Muscle layer of duodenum (tissue), 2 donors: ENCODE measurements around the gene PRKAR2A.
"Not testable (repeated sequence)": the region's sequence is repeated elsewhere in the genome, so short reads cannot be mapped to it uniquely, and the experiment has no call there.

Experiments used
- H3K27ac ChIP-seq: one replicate; pipeline ENCODE4 v1.7.0; 2013; ENCODE audit warnings: mild to moderate bottlenecking, low read length
- H3K27me3 ChIP-seq: one replicate; pipeline ENCODE4 v1.7.0; 2013; ENCODE audit warnings: low read depth, mild to moderate bottlenecking, control low read depth, low read length
- H3K36me3 ChIP-seq, 2 donors: one replicate each; pipeline ENCODE4 v1.7.0; 2013; ENCODE audit warnings: low read length in 2 of 2, control low read depth in 1 of 2, mild to moderate bottlenecking in 1 of 2; ENCODE audit not compliant: insufficient read depth in 2 of 2, control insufficient read depth in 1 of 2
- H3K4me1 ChIP-seq, 2 donors: one replicate each; pipeline ENCODE4 v1.7.0; 2013; ENCODE audit warnings: low read length in 2 of 2, mild to moderate bottlenecking in 2 of 2, control low read depth in 1 of 2, moderate library complexity in 1 of 2; ENCODE audit not compliant: insufficient read depth in 2 of 2, control insufficient read depth in 1 of 2
- H3K4me3 ChIP-seq, 2 donors: one replicate each; pipeline ENCODE4 v1.7.0; 2013; ENCODE audit warnings: low read length in 2 of 2, low read depth in 1 of 2, mild to moderate bottlenecking in 1 of 2
- H3K9me3 ChIP-seq, 2 donors: one replicate each; pipeline ENCODE4 v1.7.0; 2013; ENCODE audit warnings: low read length in 2 of 2, control low read depth in 1 of 2, mild to moderate bottlenecking in 1 of 2; ENCODE audit not compliant: control insufficient read depth in 1 of 2
- donor health status: healthy.

PRKAR2A gene

DNA sequence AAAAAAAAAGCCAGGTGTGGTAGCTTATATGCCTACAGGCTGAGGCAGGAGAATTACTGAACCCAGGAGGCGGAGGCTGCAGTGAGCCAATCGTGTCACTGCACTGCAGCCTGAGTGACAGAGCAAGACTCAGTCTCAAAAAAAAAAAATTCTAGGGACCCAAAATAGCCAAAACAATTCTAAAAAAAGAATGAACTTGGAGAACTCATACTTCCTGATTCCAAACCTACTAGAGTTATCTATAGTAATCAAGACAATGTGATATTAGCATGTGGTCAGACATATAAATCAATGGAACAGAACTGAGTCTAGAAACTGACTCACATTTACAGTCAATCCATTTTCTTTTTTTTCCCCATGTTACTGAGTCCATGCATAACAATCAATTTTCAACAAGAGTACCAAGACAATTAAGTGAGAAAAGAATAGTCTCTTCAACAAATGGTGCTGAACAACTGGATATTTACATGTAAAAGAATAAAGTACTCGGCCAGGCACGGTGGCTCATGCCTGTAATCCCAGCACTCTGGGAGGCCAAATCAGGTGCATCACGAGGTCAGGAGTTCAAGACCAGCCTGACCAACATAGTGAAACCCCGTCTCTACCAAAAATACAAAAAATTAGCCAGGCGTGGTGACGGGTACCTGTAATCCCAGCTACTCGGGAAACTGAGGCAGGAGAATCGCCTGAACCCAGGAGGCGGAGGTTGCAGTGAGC, 11.9 kb downstream of the PRKAR2A start:
- H3K9me3 ChIP-seq = no peaks in the 10 kb centered on the region
- no peak overlapping the region for H3K27ac ChIP-seq
- no peaks in the 10 kb centered on the region for H3K4me1 ChIP-seq
- H3K4me3 ChIP-seq = no peak overlapping the region
- no peaks in the 10 kb centered on the region for H3K27me3 ChIP-seq
- no peaks in the 10 kb centered on the region for H3K36me3 ChIP-seq

DNA sequence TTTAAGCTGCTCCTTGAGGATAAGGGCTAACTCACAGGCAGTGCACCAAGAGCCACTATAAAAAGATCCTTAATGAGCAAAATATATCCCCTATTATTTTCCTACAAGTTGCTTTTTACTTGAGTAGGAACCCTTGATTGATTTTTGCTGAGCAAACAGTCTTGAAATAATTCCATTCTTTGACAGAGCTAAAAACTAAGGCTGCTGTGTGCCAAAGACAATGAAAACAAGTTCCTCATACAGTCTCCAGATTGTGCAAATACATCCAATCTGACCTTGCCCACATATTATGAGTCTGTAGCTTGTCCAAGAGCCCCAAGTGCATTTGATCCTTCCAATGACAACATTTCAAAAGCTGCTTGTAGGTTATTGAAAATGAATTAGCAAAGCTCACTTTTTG, 15.0 kb downstream of the PRKAR2A start:
- H3K4me3 ChIP-seq = no peak overlapping the region
- no peaks in the 10 kb centered on the region for H3K27me3 ChIP-seq
- H3K36me3 ChIP-seq = no peaks in the 10 kb centered on the region
- H3K27ac ChIP-seq = no peak overlapping the region
- H3K9me3 ChIP-seq = no peaks in the 10 kb centered on the region
- H3K4me1 ChIP-seq = no peaks in the 10 kb centered on the region

DNA sequence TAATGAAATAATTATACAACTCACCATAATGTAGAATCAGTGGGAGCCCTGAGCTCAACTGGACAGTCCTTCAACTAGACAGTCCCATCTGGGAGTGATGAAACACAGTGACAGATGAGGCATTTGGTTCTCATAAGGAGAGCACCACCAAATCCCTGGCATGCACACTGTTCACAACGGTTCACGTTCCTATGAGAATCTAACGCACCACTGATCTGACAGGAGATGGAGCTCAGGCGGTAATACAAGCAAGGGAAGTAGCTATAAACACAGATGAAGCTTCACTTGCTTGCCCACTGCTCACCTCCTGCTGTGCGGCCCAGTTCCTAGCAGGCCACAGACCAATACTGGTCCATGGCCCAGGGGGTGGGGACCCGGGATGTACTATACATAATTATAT, 17.0 kb downstream of the PRKAR2A start:
- Histone ChIP-seq H3K36me3 (no peaks in the 10 kb centered on the region), H3K27ac (no peak overlapping the region), H3K27me3 (no peaks in the 10 kb centered on the region), H3K4me1 (no peaks in the 10 kb centered on the region), H3K4me3 (no peak overlapping the region), H3K9me3 (no peaks in the 10 kb centered on the region)

DNA sequence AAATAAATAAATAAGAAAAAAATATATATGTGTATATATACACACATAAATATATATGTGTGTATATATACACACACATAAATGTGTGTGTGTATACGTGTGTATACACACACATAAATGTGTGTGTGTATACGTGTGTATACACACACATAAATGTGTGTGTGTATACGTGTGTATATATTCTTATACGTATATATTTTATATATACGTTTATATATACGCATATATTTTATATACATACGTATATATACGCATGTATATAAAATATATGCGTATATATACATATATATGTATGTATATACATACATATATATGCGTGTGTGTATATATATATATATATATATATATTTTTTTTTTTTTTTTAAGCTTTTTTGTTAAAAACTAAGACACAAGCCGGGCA, 18.1 kb downstream of the PRKAR2A start:
- H3K9me3 ChIP-seq, H3K4me1 ChIP-seq, H3K27ac ChIP-seq, H3K36me3 ChIP-seq, H3K27me3 ChIP-seq, H3K4me3 ChIP-seq: not testable (repeated sequence)

DNA sequence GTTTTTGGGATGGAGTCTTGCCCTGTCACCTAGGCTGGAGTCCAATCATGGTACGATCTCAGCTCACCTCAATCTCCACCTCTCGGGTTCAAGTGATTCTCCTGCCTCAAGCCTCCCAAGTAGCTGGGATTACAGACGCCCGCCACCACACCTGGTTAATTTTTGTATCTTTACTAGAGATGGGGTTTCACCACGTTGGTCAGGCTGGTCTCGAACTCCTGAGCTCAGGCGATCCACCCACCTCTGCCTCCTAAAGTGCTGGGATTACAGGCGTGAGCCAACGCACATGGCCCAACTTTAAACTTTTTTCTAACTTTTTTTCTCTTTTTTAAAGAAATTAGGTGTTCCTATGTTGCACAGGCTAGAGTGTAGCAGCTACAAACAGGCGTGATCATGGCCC, 19.8 kb downstream of the PRKAR2A start:
- not testable (repeated sequence) for H3K36me3 ChIP-seq, H3K4me1 ChIP-seq, H3K27ac ChIP-seq, H3K27me3 ChIP-seq, H3K9me3 ChIP-seq, H3K4me3 ChIP-seq

DNA sequence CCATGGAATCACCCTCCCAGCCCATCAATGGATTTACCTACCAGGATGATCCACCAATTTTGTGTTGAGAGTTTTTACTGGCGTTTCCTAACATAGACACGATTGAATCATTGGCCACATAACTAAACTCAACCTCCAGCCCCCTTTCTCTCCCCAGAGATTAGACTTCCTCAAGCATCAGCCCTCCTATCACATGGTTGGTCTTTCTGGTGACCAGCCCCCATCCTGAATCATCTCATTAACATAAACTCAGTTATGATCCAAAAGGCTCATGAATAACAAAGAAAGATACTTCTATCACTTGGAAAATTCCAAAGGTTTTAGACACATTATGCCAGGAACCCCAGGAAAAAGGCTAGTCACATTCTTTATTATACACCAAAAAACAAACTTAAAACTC, 21.2 kb downstream of the PRKAR2A start:
- Histone ChIP-seq H3K27ac (no peak overlapping the region), H3K36me3 (no peaks in the 10 kb centered on the region), H3K9me3 (no peaks in the 10 kb centered on the region), H3K27me3 (no peaks in the 10 kb centered on the region), H3K4me3 (no peak overlapping the region), H3K4me1 (no peaks in the 10 kb centered on the region)

DNA sequence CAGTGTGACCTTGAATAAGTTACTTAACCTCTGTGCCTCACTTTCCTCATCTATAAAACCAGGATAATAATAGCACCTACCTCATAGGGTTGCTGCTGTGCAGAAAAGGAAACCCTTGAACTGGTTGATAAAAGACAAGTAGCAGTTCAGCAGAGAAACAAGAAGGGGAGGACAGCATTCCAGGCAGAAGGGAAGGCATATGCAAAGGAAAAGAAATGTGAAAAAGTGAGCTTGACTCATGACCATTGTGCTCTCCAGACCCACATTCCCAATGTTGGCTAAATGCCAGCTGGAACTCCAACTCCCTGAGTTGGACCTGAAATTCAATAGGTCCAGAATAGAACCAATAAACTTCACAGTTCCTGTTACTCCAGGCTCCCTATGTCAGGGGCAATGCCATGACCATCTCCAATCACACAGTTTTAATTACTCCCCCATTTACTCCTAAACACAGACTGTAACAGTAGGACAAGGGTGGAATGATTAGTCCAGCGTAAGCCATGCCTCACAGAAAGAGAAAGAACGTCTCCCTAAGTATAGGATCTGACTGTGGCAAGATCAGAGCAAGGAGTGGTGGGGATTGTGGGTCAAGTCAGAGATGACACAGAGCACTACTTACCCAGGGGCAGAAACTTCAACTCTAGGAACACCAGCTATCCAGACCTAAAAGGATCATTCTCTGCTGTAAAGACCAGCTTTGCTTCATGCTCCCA, 26.9 kb downstream of the PRKAR2A start:
- Histone ChIP-seq H3K36me3 (no peaks in the 10 kb centered on the region), H3K27ac (no peak overlapping the region)

DNA sequence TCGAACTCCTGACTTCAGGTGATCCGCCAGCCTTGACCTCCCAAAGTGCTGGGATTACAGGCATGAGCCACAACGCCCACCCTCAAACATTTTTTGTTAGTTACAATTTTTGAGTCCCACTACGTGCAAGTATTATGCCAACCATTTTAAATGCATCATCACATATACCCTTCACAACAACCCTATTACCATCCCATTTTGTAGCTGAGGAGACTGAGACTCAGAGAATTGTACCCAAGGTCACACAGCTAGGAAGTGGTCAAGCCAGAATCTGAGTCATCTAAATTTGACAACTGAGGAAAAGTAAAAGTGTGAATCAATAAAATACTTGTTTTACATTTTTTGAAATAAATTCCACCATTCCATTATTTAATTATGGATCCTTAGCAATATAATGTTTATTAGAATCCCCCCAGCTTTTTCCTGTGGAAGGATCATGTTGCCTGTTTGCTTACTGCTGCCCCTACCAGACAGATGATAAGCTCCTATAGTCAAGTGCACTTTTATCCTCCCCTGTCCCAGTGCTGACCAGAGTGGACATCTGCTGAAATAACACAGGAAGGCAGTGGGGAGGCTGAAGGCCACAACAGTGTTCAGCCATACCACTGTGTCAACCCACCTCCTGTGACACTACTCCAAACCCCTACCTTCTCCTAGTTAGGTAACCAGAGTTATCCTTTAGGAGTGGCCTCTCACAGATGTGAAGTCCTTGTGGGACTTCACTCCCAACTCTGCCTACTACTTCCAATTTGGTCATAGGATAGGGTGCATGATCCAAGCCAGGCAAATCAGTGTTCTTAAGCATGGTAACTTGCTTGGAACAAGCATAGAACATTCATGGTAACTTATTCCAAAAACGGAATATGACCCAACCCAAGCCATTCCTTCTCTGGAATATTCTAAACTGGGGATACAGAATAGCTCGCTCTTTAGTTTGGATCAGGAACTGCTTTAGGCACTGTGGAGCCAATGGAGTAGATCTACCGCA, 28.1 kb downstream of the PRKAR2A start:
- H3K4me1 ChIP-seq = peaks cover 0 to 11% of the 10 kb centered on the region in 2 donors
- no peaks in the 10 kb centered on the region for H3K36me3 ChIP-seq
- H3K27ac ChIP-seq = no peak overlapping the region
- H3K9me3 ChIP-seq = no peaks in the 10 kb centered on the region
- H3K27me3 ChIP-seq = no peaks in the 10 kb centered on the region
- no peak overlapping the region for H3K4me3 ChIP-seq

More for the DNA sequence above, 26.9 kb downstream of the PRKAR2A start:
- Histone ChIP-seq H3K27me3 (no peaks in the 10 kb centered on the region), H3K9me3 (no peaks in the 10 kb centered on the region), H3K4me1 (peaks cover 0 to 11% of the 10 kb centered on the region in 2 donors), H3K4me3 (no peak overlapping the region)

DNA sequence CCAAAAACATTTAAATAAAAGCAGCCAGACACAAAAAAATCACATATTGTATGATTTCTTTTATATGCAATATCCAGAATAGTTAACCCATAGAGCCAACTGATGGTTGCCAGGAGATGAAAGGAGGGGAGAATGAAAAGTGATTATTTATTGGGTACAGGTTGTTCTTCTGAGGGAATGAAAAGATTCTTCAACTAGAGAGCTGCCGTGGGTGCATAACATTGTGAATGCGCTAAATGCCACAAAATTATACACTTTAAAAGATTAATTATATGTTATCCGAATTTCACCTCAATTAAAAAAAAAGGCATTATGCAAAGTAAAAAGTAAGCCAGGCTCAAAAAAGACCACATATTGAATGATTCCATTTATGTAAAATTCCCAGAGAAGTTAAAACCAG, 36.1 kb downstream of the PRKAR2A start:
- Histone ChIP-seq H3K27ac (no peak overlapping the region), H3K36me3 (no peaks in the 10 kb centered on the region), H3K4me3 (no peak overlapping the region), H3K27me3 (no peaks in the 10 kb centered on the region), H3K4me1 (peaks cover 0 to 4% of the 10 kb centered on the region in 2 donors), H3K9me3 (no peaks in the 10 kb centered on the region)

DNA sequence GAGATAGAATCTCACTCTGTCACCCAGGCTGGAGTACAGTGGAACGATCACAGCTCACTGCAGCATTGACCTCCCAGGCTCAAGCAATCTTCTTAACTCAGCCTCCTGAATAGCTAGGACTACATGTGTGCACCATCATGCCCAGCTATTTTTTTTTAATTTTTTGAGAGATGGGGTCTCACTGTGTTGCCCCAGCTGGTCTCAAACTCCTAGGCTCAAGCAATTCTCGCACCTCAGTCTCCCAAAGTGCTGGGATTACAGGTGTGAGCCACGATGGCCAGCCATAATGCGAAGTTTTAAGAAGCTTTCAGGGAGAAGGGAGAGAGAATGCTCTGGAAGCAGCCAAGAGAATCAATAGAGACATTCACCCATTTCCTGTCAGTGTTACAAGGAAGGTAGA, 42.7 kb downstream of the PRKAR2A start:
- H3K27me3 ChIP-seq = no peaks in the 10 kb centered on the region
- H3K27ac ChIP-seq = no peak overlapping the region
- H3K36me3 ChIP-seq = no peaks in the 10 kb centered on the region
- no peak overlapping the region for H3K4me3 ChIP-seq
- H3K9me3 ChIP-seq = no peaks in the 10 kb centered on the region
- no peaks in the 10 kb centered on the region for H3K4me1 ChIP-seq

DNA sequence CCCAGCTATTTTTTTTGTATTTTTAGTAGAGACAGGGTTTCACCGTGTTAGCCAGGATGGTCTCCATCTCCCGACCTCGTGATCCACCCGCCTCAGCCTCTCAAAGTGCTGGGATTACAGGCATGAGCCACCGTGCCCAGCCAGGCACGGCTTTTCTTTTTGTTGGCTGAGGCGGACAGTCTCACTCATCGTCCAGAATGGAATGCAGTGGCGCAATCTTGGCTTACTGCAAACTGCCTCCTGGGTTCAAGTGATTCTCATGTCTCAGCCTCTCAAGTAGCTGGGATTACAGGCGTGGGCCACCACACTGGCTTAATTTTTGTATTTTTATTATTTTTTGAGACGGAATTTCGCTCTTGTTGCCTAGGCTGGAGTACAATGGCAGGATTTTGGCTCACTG, 46.8 kb downstream of the PRKAR2A start:
- H3K4me3 ChIP-seq, H3K27me3 ChIP-seq, H3K9me3 ChIP-seq, H3K36me3 ChIP-seq, H3K27ac ChIP-seq, H3K4me1 ChIP-seq: not testable (repeated sequence)
